GM23248 (cell line): Measurements from ENCODE around the gene ADGRD1. TPM values are rescaled to one million over a fixed set of nuclear protein-coding genes. Genes with fewer than 3 reads are reported as not detected.
A peak's percentile ranks its signal among the peaks of the same experiment; 100 is the strongest.

Experiments
- DNase-seq: peaks from one replicate; pipeline ENCODE4 v3.0.0-alpha.2; 2015
- H2AFZ ChIP-seq: fragments of 200-600 bp; sonication (generic); 2 replicates; pipeline ENCODE4 v1.6.1; 2016; ENCODE audit warnings: antibody characterized with exemption
- H3F3A ChIP-seq: fragments of 200-600 bp; sonication (generic); 2 replicates; pipeline ENCODE4 v1.6.1; 2016; ENCODE audit warnings: mild to moderate bottlenecking, antibody characterized with exemption, mixed run types; ENCODE audit not compliant: insufficient read depth
- H3K27ac ChIP-seq: fragments of 200-600 bp; sonication (generic); 2 replicates; pipeline ENCODE4 v1.5.1; 2016; ENCODE audit warnings: mild to moderate bottlenecking
- H3K27me3 ChIP-seq: fragments of 200-600 bp; sonication (generic); replicated peaks from 2 replicates; pipeline ENCODE4 v1.6.1; 2016; ENCODE audit warnings: mild to moderate bottlenecking; ENCODE audit not compliant: insufficient read depth
- H3K36me3 ChIP-seq: fragments of 200-600 bp; sonication (generic); 2 replicates; pipeline ENCODE4 v1.6.1; 2016; ENCODE audit warnings: low read depth, mild to moderate bottlenecking
- H3K4me1 ChIP-seq: fragments of 200-600 bp; sonication (generic); 2 replicates; pipeline ENCODE4 v1.6.1; 2016; ENCODE audit warnings: mild to moderate bottlenecking; ENCODE audit not compliant: insufficient read depth
- H3K4me2 ChIP-seq: fragments of 200-600 bp; sonication (generic); one replicate; pipeline ENCODE4 v1.6.1; 2016; ENCODE audit warnings: mild to moderate bottlenecking; ENCODE audit not compliant: unreplicated experiment
- H3K4me3 ChIP-seq: fragments of 200-600 bp; sonication (generic); 2 replicates; pipeline ENCODE4 v1.5.1; 2016; ENCODE audit warnings: mild to moderate bottlenecking
- H3K79me2 ChIP-seq: fragments of 200-600 bp; sonication (generic); 2 replicates; pipeline ENCODE4 v1.6.1; 2016; ENCODE audit warnings: mild to moderate bottlenecking; ENCODE audit not compliant: insufficient read depth
- H3K9ac ChIP-seq: fragments of 200-600 bp; sonication (generic); 2 replicates; pipeline ENCODE4 v1.6.1; 2016; ENCODE audit warnings: mild to moderate bottlenecking
- H3K9me2 ChIP-seq: fragments of 200-600 bp; sonication (generic); 2 replicates; pipeline ENCODE4 v1.6.1; 2016; ENCODE audit warnings: mixed run types, mild to moderate bottlenecking, moderate library complexity; ENCODE audit not compliant: insufficient read depth
- H3K9me3 ChIP-seq: fragments of 200-600 bp; sonication (generic); one replicate; pipeline ENCODE4 v1.6.1; 2017; ENCODE audit warnings: low read depth
- H4K20me1 ChIP-seq: fragments of 200-600 bp; sonication (generic); 2 replicates; pipeline ENCODE4 v1.6.0; 2016; ENCODE audit not compliant: insufficient read depth
- EZH2 ChIP-seq: fragments of 200-600 bp; sonication (generic); IDR thresholded peaks from 2 replicates; pipeline ENCODE4 v1.6.1; 2018; ENCODE audit warnings: antibody characterized with exemption, mild to moderate bottlenecking; ENCODE audit not compliant: insufficient read depth, poor library complexity, severe bottlenecking
- EZH2phosphoT487 ChIP-seq: fragments of 200-600 bp; sonication (generic); IDR thresholded peaks from 2 replicates; pipeline ENCODE4 v1.6.1; 2018; ENCODE audit warnings: antibody characterized with exemption, moderate library complexity, mild to moderate bottlenecking, low read depth; ENCODE audit not compliant: insufficient read depth
- WGBS, 2 experiments: methylation state at CpG; one replicate each; pipeline ENCODE4 v1.1.6; 2015 to 2017; ENCODE audit warnings: low lambda C conversion rate in 2 of 2, low coverage in 1 of 2; ENCODE audit errors: missing lambda C conversion rate in 2 of 2; 5-methylcytosine and 5-hydroxymethylcytosine counted together
- in situ Hi-C: fragments of 300-500 bp; cut with MboI; formaldehyde crosslinking; loops from 2 replicates; pipeline ENCODE4 v1.15.0; 2020
- polyA plus RNA-seq: library from polyadenylated mRNA; unstranded; fragments of >200 nt; fragmentation: Nextera tagmentation; extraction: Ambion mirVana; gene quantifications from 2 replicates; pipeline ENCODE4 v1.2.1, GENCODE V29; 2016
- total RNA-seq: library from RNA; depleted of rRNA; stranded (reverse); fragments of >200 nt; shearing (Covaris generic); gene quantifications from 2 replicates; pipeline ENCODE4 v1.2.3, GENCODE V29; 2014

Gene ADGRD1
- total and polyA plus RNA-seq, 2 experiments from 2014 or later, result 7.9 to 11.2 TPM

DNA sequence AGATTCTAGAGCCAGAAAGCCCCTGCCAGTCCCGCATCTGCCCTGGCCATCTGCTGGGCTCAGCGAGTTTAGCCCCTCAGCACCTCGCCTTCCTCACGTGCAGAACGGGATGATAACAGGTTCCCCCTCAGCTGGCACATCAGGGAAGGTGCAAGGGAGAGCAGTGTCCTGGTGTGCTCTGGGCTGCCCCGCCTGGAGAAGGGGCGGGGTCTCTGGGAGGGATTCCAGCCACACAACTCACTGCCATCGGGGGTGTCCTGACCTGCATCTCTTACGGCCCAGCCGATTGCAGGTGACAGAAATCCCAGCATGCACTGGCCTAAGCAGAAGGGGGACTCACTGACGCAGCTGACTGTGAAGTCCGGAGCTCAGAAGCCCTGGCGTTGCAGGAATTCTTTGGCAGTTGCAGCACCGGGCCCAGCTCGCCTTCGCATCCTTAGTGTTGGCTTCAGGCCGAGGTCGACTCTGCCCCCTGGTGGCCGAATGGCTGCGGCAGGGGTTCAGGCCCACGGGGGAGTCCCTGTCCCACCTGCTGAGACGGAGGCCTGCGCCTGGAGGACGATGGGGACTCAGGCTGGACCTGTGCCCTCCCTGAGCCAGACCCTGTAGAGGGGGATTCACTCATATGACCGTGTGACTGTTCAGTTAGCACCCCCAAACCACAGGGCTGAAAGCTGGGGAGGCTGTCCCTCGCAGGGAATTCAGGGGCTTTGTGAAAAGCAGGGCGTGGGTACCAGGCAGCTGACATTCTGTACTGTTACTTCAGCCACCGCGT, 178.6 kb downstream of the ADGRD1 start:
- H3K4me2 ChIP-seq, result no peak overlapping the region
- H3K79me2 ChIP-seq, result no peaks in the 10 kb centered on the region
- no peaks in the 10 kb centered on the region for H3K4me1 ChIP-seq
- no peaks in the 10 kb centered on the region for H4K20me1 ChIP-seq
- peak; percentile 85 for DNase-seq
- TF ChIP-seq EZH2phosphoT487 (no peak), EZH2 (no peak)
- WGBS, 2 experiments, result 34 to 35% methylated on average over 26 to 29 of the region's 29 CpGs
- in situ Hi-C loops, result no loop called here
- H3F3A ChIP-seq, result no peaks in the 10 kb centered on the region
- no peaks in the 10 kb centered on the region for H3K27me3 ChIP-seq
- H3K4me3 ChIP-seq, result no peak overlapping the region
- no peaks in the 10 kb centered on the region for H3K9me2 ChIP-seq
- no peaks in the 10 kb centered on the region for H3K9me3 ChIP-seq
- H3K36me3 ChIP-seq, result no peaks in the 10 kb centered on the region
- H2AFZ ChIP-seq, result no peak overlapping the region
- H3K9ac ChIP-seq, result no peak overlapping the region
- no peak overlapping the region for H3K27ac ChIP-seq

DNA sequence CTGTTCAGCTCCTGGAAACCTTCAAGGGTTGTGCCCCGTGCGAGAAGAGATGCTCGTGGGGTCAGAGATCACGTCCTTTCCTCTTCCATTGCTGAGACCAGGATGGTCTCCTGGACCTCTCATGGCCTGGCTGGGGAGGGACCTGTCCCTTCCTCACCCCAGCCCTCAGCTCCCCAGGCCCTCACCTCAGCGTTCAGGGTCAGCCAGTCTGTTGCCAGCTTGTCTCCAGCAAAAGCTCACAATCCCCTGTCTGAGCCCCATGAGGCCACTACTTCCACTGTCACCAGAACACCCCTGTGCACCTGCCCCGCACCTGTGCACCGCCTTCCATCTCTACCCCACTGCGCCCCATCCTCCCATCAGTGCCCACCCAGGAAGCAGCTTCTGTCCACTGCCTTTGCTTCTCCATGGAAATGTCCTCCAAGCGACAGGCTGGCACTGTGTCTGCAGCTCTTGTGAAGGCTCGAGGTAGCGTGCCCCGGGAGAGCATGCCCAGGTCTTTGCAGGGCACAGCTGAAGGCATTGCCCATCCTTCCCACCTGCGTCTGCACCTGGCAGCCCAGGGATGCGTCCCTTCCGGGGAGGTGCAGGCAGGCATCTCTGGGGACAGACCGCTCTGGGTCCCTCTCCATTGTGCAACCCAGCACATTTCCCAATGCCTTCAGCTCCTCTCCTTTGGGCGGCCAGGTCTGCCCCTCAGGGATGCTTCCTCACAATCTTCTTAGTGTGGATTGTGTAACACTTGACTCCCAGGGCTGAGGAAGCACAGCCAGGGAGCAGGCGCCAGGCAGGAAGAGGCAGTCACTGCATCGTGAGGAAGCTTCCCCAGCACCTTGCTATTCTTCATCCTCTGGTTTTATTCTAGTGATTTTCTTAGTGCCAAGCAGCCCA, 179.6 kb downstream of the ADGRD1 start:
- Histone ChIP-seq H2AFZ (no peak overlapping the region), H3K4me2 (no peak overlapping the region), H3K4me1 (no peaks in the 10 kb centered on the region), H3K27me3 (no peaks in the 10 kb centered on the region), H3F3A (no peaks in the 10 kb centered on the region), H3K9me2 (no peaks in the 10 kb centered on the region), H3K27ac (no peak overlapping the region), H3K79me2 (no peaks in the 10 kb centered on the region), H3K4me3 (no peak overlapping the region), H3K9me3 (no peaks in the 10 kb centered on the region), H3K9ac (no peak overlapping the region), H3K36me3 (no peaks in the 10 kb centered on the region), H4K20me1 (no peaks in the 10 kb centered on the region)
- WGBS, 2 experiments, result 66 to 74% methylated on average over 18 to 19 of the region's 19 CpGs
- peak; percentile 37 for DNase-seq
- in situ Hi-C loops, result no loop called here
- no peak for TF ChIP-seq EZH2
- no peak for TF ChIP-seq EZH2phosphoT487

DNA sequence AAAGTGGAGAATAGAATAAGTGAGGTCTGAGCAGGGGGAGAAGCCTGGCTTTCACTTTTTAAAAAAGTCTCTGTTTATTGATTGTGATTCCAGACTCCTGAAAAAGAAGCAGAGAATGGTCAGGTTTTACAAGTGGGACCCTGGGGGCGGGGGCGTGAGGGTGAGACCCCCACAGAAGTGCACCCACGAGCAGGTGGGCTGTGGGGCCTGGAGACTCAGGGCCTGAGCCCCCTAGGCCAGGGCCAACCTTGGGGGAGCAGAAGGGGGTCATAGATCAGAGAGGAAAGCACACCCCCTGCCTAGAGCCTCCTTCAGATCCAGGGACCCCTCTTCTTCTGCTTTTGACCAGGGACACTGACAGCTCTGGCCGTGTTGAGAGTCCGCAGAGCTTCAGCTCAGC, 180.3 kb downstream of the ADGRD1 start:
- no peak overlapping the region for H3K27ac ChIP-seq
- WGBS, 2 experiments, result 39 to 44% methylated on average over 5 of the region's 5 CpGs
- no peak overlapping the region for H3K4me3 ChIP-seq
- no peak overlapping the region for H2AFZ ChIP-seq
- no peaks in the 10 kb centered on the region for H3K9me3 ChIP-seq
- no peaks in the 10 kb centered on the region for H4K20me1 ChIP-seq
- no peaks in the 10 kb centered on the region for H3K36me3 ChIP-seq
- no peaks in the 10 kb centered on the region for H3K4me1 ChIP-seq
- no peaks in the 10 kb centered on the region for H3K9me2 ChIP-seq
- no peak for DNase-seq
- H3F3A ChIP-seq, result no peaks in the 10 kb centered on the region
- in situ Hi-C loops, result no loop called here
- no peaks in the 10 kb centered on the region for H3K27me3 ChIP-seq
- no peak overlapping the region for H3K9ac ChIP-seq
- TF ChIP-seq EZH2phosphoT487 (no peak), EZH2 (no peak)
- no peak overlapping the region for H3K4me2 ChIP-seq
- H3K79me2 ChIP-seq, result no peaks in the 10 kb centered on the region

DNA sequence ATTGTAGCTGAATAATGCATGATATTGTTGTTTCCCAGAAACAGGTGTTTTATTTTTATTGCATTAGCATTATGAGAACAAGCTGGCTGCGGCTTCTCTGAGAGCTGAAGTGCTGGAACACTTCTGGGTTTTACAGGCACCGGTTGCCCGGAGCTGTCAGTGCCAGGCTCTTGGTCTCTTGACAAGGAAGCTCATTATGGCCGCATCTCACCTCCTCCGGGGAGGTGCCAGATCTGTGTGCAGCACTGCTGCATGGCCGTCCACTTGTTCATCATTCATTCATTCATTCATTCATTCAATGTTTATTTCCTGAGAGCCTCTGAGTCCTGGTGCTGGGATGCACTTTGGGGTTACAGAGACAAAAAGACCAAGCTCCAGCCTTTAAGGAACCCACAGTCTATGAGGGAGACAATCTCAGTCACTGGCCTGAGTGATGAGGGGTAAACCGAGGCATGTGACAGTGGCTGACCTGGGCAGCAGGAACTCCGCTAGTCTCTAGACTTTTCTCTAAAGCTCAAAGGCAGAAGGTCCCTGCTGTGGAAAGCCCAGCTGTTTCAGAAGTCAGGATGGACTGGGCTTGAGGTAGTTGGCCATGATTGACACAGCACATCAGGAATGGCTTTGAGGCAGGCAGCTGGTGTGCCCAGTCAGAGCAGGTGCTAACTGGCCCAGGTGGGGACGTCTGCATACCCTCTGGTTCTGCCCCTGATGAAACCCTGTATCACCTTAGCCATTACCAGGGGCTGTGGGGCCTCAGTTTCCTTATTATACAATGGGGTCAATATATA, 181.0 kb downstream of the ADGRD1 start:
- TF ChIP-seq EZH2phosphoT487, result no peak
- TF ChIP-seq EZH2, result no peak
- no peak overlapping the region for H2AFZ ChIP-seq
- 57% methylated on average over 9 of the region's 9 CpGs for WGBS, 2 experiments
- no peaks in the 10 kb centered on the region for H3K4me1 ChIP-seq
- DNase-seq, result no peak
- H3K27me3 ChIP-seq, result no peaks in the 10 kb centered on the region
- H3K9ac ChIP-seq, result no peak overlapping the region
- no peaks in the 10 kb centered on the region for H3K9me2 ChIP-seq
- H3K27ac ChIP-seq, result no peak overlapping the region
- H3K79me2 ChIP-seq, result no peaks in the 10 kb centered on the region
- no peak overlapping the region for H3K4me2 ChIP-seq
- no peaks in the 10 kb centered on the region for H3F3A ChIP-seq
- no peaks in the 10 kb centered on the region for H4K20me1 ChIP-seq
- in situ Hi-C loops, result no loop called here
- no peaks in the 10 kb centered on the region for H3K9me3 ChIP-seq
- no peaks in the 10 kb centered on the region for H3K36me3 ChIP-seq
- no peak overlapping the region for H3K4me3 ChIP-seq
